Measurements from ENCODE around the gene LCORL. TPM values are rescaled to one million over a fixed set of nuclear protein-coding genes. Genes with fewer than 3 reads are reported as not detected.

LCORL gene
- total and polyA plus RNA-seq, 2 donors (not counting 3 experiments of a cell fraction or from before 2014, with no cell fraction given), result 2.8 to 23.9 TPM

DNA sequence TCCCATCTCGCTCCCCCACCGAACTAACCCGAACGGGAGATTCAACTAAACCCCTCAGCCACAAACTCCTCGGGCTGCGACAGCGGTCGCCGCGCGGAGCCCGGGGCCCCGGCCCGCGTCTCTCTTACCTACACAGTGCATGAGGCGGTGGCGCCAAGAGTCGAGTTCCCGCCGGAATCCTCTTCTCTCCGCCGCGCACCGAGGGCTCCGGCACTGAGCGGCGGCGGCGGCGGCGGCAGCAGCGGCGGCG lies 160 bp downstream of the LCORL start:
- Histone ChIP-seq H3K9me1 (replicated peaks; ENCODE audit: control insufficient read depth, extremely low read depth, insufficient read depth, low read length) (no peaks in the 10 kb centered on the region), H3K4me1 (ENCODE audit: control insufficient read depth, extremely low read depth, insufficient read depth, low read length) (peaks cover 6% of the 10 kb centered on the region), H3K4me3 (replicated peaks in 1 of 3; ENCODE audit: insufficient read depth in 1 of 3, low read depth in 1 of 3, low read length in 3 of 3) (peak overlapping the region; percentile 81 to 86 (median 86)), H3K36me3 (ENCODE audit: control insufficient read depth in 2 of 2, extremely low read depth in 1 of 2, insufficient read depth in 2 of 2, low read length in 2 of 2) (no peaks in the 10 kb centered on the region), H2AFZ (ENCODE audit: low read depth, low read length) (peak overlapping the region; percentile 97), H3K4me2 (ENCODE audit: insufficient read depth, low read length) (no peak overlapping the region), H4K20me1 (replicated peaks; ENCODE audit: control insufficient read depth, extremely low read depth, insufficient read depth, low read length) (peaks cover 11% of the 10 kb centered on the region), H3K79me2 (ENCODE audit: control insufficient read depth, insufficient read depth, low read length) (peaks cover 42% of the 10 kb centered on the region), H3K27ac (ENCODE audit: insufficient read depth, low read depth, low read length) (peak overlapping the region; percentile 85), H3K9ac (replicated peaks; ENCODE audit: extremely low read depth, insufficient read depth, low read length) (peak overlapping the region; percentile 90), H3K9me3 (replicated peaks; ENCODE audit: control insufficient read depth, insufficient read depth, low read length) (no peaks in the 10 kb centered on the region), H3K27me3 (ENCODE audit: control insufficient read depth in 2 of 2, insufficient read depth in 2 of 2, low read length in 2 of 2) (peaks cover 1 to 5% of the 10 kb centered on the region in 2 experiments)
- TF ChIP-seq POLR2AphosphoS5 (IDR thresholded peaks at IDR 0.05; ENCODE audit: insufficient read depth, low read depth, low read length) (peak; percentile 34), POLR2A (IDR thresholded peaks at IDR 0.05; ENCODE audit: low read depth, low read length) (no peak)
- no TSS peak for BruUV-seq (replicated peaks)
- POLR2A ChIA-PET, result no interaction called here
- CTCF ChIA-PET, result interaction anchor here (1.6 kb wide), 1 partner anchor 547 kb away, joined by 5 read pairs; no protein-coding TSS in a partner anchor
- DNase-seq (ENCODE audit: low read depth, low spot score) (no peak), FAIRE-seq (no peak)
- dilution Hi-C loops (cut with MboI; ENCODE audit: extremely low pct_ligation_motif_present, low sequenced_read_pairs) (no loop called here), intact Hi-C loops (cut with micrococcal nuclease) (loop anchor here (1.0 to 10.0 kb wide), 4 partner anchors 407 to 572 kb away; partner anchors contain the start of genes LAP3 and MED28)

DNA sequence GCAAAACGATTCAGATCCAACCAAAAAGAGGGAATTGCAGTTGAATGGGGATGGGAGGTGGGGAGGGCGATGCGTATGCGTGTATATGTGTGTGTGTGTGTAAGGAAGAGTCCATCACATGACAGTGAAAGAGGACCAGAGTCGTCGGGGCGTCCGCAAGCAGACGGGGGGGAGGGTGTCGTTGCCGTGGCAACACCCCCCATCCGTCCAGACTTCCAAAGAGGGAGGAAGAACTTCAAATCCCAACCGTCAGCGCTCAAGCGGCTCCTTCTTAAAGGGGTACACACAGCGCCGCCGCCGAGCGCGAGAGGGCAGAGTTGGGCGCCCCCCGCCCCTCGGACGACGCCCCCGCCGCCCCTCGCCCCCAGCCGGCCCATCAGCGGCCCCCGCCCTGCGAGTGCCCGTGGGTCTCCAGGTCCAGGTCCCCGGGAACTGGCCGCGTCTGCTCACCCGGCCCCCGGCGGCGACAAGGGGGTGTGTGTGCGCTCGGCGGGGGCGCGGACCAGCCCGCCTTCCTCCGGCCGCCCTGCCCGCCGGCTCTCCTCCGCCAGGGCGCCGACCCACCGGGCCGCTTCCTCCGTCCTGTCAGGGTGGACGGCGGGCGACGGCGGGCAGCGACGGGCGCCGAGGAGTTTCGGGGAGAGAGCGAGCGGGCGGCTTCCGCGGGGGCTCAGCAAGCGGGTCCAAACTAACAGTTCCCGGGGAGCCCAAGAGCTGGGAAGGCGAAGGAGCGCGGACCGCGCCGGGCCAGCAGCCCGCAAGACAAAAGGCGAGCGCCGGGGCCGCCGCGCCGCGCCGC lies 685 bp downstream of the LCORL start:
- Histone ChIP-seq H4K20me1 (replicated peaks; ENCODE audit: control insufficient read depth, extremely low read depth, insufficient read depth, low read length) (peaks cover 12% of the 10 kb centered on the region), H2AFZ (ENCODE audit: low read depth, low read length) (peak overlapping the region; percentile 97)
- intact Hi-C loops (cut with micrococcal nuclease), result loop anchor here (1.0 to 10.0 kb wide), 4 partner anchors 406 to 572 kb away; partner anchors contain the start of genes LAP3 and MED28

More for the DNA sequence above, 685 bp downstream of the LCORL start:
- Histone ChIP-seq H3K4me3 (replicated peaks in 1 of 3; ENCODE audit: insufficient read depth in 1 of 3, low read depth in 1 of 3, low read length in 3 of 3) (peak overlapping the region; percentile 86), H3K9me1 (replicated peaks; ENCODE audit: control insufficient read depth, extremely low read depth, insufficient read depth, low read length) (no peaks in the 10 kb centered on the region), H3K9ac (replicated peaks; ENCODE audit: extremely low read depth, insufficient read depth, low read length) (peak overlapping the region; percentile 90), H3K9me3 (replicated peaks; ENCODE audit: control insufficient read depth, insufficient read depth, low read length) (no peaks in the 10 kb centered on the region), H3K79me2 (ENCODE audit: control insufficient read depth, insufficient read depth, low read length) (peaks cover 47% of the 10 kb centered on the region), H3K36me3 (ENCODE audit: control insufficient read depth in 2 of 2, extremely low read depth in 1 of 2, insufficient read depth in 2 of 2, low read length in 2 of 2) (no peaks in the 10 kb centered on the region), H3K27me3 (ENCODE audit: control insufficient read depth in 2 of 2, insufficient read depth in 2 of 2, low read length in 2 of 2) (peaks cover 1 to 5% of the 10 kb centered on the region in 2 experiments), H3K27ac (ENCODE audit: insufficient read depth, low read depth, low read length) (peak overlapping the region; percentile 85), H3K4me1 (ENCODE audit: control insufficient read depth, extremely low read depth, insufficient read depth, low read length) (peaks cover 6% of the 10 kb centered on the region), H3K4me2 (ENCODE audit: insufficient read depth, low read length) (peak overlapping the region; percentile 69)
- ChIA-PET POLR2A (no interaction called here), CTCF (interaction anchor here (2.1 kb wide), 1 partner anchor 204 kb away, joined by 7 read pairs; no protein-coding TSS in a partner anchor)
- TF ChIP-seq, protein P1, sequence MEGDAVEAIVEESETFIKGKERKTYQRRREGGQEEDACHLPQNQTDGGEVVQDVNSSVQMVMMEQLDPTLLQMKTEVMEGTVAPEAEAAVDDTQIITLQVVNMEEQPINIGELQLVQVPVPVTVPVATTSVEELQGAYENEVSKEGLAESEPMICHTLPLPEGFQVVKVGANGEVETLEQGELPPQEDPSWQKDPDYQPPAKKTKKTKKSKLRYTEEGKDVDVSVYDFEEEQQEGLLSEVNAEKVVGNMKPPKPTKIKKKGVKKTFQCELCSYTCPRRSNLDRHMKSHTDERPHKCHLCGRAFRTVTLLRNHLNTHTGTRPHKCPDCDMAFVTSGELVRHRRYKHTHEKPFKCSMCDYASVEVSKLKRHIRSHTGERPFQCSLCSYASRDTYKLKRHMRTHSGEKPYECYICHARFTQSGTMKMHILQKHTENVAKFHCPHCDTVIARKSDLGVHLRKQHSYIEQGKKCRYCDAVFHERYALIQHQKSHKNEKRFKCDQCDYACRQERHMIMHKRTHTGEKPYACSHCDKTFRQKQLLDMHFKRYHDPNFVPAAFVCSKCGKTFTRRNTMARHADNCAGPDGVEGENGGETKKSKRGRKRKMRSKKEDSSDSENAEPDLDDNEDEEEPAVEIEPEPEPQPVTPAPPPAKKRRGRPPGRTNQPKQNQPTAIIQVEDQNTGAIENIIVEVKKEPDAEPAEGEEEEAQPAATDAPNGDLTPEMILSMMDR (IDR thresholded peaks at IDR 0.05; ENCODE audit: extremely low read depth in 1 of 2, insufficient read depth in 1 of 2, low read depth in 1 of 2, low read length in 2 of 2), result no peak
- TF ChIP-seq, protein P2, sequence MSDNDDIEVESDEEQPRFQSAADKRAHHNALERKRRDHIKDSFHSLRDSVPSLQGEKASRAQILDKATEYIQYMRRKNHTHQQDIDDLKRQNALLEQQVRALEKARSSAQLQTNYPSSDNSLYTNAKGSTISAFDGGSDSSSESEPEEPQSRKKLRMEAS (IDR thresholded peaks at IDR 0.05; ENCODE audit: insufficient read depth, insufficient read length), result no peak
- no peak for TF ChIP-seq POLR2A (IDR thresholded peaks at IDR 0.05; ENCODE audit: low read depth, low read length)
- no peak for TF ChIP-seq GATA2 (IDR thresholded peaks at IDR 0.05; ENCODE audit: insufficient read depth, insufficient read length, low read depth, low read length)
- TF ChIP-seq JUN (IDR thresholded peaks at IDR 0.05; ENCODE audit: borderline replicate concordance, insufficient read depth, insufficient read length, low read depth), result no peak
- no peak for TF ChIP-seq MYC (IDR thresholded peaks at IDR 0.05; ENCODE audit: low read depth, low read length)
- TF ChIP-seq EZH2 (IDR thresholded peaks at IDR 0.05; ENCODE audit: borderline replicate concordance, low read depth, low read length, severe bottlenecking), result no peak
- no peak for TF ChIP-seq FOS (IDR thresholded peaks at IDR 0.05; ENCODE audit: borderline replicate concordance, insufficient read depth, low read length)
- TF ChIP-seq POLR2AphosphoS5 (IDR thresholded peaks at IDR 0.05; ENCODE audit: insufficient read depth, low read depth, low read length), result no peak
- dilution Hi-C loops (cut with MboI; ENCODE audit: extremely low pct_ligation_motif_present, low sequenced_read_pairs), result no loop called here
- DNase-seq (ENCODE audit: low read depth, low spot score) (peak; percentile 69), FAIRE-seq (peak; percentile 15)
- no TSS peak for BruUV-seq (replicated peaks)

Measured in endothelial cell of umbilical vein (primary cell).